Activated CD8-positive, alpha-beta T cell treated with anti-CD3 and anti-CD28 coated beads for 36 hours (primary cell): ENCODE results near the gene AP4M1. TPM values are rescaled to one million over a fixed set of nuclear protein-coding genes. Genes with fewer than 3 reads are reported as not detected.

Experiments
- ATAC-seq: fragments of 200-7000 bp; cut with Tn5 transposase; one replicate; pipeline ENCODE4 v1.10.0; 2021; ENCODE audit warnings: mild to moderate bottlenecking, moderate library complexity
- CTCF ChIA-PET: fragments of 350-600 bp; sonication (Branson Sonifier 250); formaldehyde crosslinking; loops from one replicate; lab custom pipeline; 2021; ENCODE audit warnings: antibody characterized with exemption; lab: Charles Lee
- POLR2A ChIA-PET: fragments of 350-600 bp; sonication (Branson Sonifier 250); formaldehyde crosslinking; loops from one replicate; lab custom pipeline; 2021; ENCODE audit warnings: antibody characterized with exemption; lab: Charles Lee
- DNase-seq: peaks from one replicate; pipeline ENCODE4 v3.0.0-alpha.2; 2020
- H3K27ac Mint-ChIP-seq: one replicate; pipeline ENCODE4 v1.8.0; 2021; ENCODE audit warnings: mild to moderate bottlenecking, mixed read lengths
- H3K27me3 Mint-ChIP-seq: one replicate; pipeline ENCODE4 v1.8.0; 2021; ENCODE audit warnings: mixed read lengths
- H3K36me3 Mint-ChIP-seq: one replicate; pipeline ENCODE4 v1.8.0; 2021; ENCODE audit warnings: low read depth, mixed read lengths
- H3K4me1 Mint-ChIP-seq: one replicate; pipeline ENCODE4 v1.8.0; 2021; ENCODE audit warnings: low read depth, mixed read lengths
- H3K4me3 Mint-ChIP-seq: one replicate; pipeline ENCODE4 v1.8.0; 2021; ENCODE audit warnings: mild to moderate bottlenecking, moderate library complexity, mixed read lengths
- H3K9me3 Mint-ChIP-seq: one replicate; pipeline ENCODE4 v1.8.0; 2021; ENCODE audit warnings: mixed read lengths
- intact Hi-C: fragments of 100-400 bp; cut with micrococcal nuclease; formaldehyde crosslinking; loops from one replicate; pipeline ENCODE4 v1.10.0; 2022
- total RNA-seq, 2 experiments: library from RNA; stranded (reverse); gene quantifications; one replicate each; pipeline ENCODE4 v1.2.3, GENCODE V29; 2021
- TF ChIP-seq, protein P1 (sequence below): fragments of 200-600 bp; IDR thresholded peaks from one replicate; pipeline ENCODE4 v1.8.0; 2022; ENCODE audit warnings: antibody characterized with exemption, mild to moderate bottlenecking

Gene AP4M1
- total RNA-seq, 2 experiments from 2014 or later, result 9.8 to 10.9 TPM

DNA sequence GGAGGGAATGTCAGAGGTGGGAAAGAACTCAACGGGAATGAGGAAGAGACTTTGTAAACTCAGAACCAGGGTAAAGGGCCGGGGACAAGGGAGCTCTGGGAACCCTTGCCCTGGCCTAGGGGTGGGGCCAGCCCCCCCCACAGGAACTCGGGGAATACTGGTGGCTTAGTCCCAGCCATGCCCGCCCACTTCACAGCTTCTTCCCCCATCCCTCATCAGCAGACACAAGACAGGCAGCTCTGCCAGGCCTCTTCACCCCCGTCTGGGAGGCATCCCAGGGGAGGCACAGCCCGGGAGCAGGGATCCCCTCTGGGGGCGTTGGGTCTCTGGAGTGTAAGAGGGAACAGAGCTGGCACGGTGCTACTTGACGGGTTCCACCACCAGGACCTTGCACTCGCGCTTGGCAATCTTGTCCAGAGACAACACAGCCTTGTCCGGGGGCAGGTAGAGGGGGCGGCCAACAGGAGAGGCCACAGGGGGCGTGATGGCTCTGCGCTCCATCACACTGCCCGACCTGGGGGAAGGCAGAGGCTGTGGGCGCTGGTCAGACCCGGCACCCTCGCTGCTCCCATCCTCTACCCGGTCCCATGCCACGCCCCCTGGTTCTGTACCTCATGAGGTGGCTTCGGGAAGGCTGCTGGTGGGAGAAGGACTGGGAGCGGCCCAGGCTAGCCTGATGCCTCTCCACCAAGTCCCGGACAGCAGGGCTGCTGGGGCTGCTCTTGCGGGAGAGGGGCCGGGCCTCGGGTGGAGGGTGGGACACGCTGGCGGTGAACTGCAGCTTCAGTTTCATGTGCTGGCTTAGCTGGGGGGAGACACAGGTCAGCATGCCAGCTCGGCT is 53.4 kb downstream of the AP4M1 start:
- ATAC-seq, result no peak
- Mint-ChIP-seq H3K4me3 (no peak overlapping the region), H3K27ac (peak overlapping the region; percentile 28), H3K9me3 (no peaks in the 10 kb centered on the region), H3K36me3 (peaks cover 36% of the 10 kb centered on the region), H3K4me1 (peaks cover 46% of the 10 kb centered on the region), H3K27me3 (no peaks in the 10 kb centered on the region)
- TF ChIP-seq, protein P1, sequence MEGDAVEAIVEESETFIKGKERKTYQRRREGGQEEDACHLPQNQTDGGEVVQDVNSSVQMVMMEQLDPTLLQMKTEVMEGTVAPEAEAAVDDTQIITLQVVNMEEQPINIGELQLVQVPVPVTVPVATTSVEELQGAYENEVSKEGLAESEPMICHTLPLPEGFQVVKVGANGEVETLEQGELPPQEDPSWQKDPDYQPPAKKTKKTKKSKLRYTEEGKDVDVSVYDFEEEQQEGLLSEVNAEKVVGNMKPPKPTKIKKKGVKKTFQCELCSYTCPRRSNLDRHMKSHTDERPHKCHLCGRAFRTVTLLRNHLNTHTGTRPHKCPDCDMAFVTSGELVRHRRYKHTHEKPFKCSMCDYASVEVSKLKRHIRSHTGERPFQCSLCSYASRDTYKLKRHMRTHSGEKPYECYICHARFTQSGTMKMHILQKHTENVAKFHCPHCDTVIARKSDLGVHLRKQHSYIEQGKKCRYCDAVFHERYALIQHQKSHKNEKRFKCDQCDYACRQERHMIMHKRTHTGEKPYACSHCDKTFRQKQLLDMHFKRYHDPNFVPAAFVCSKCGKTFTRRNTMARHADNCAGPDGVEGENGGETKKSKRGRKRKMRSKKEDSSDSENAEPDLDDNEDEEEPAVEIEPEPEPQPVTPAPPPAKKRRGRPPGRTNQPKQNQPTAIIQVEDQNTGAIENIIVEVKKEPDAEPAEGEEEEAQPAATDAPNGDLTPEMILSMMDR, result no peak
- CTCF ChIA-PET, result interaction anchor here (1.2 to 1.6 kb wide), 3 partner anchors 22 to 63 kb away, joined by 3 to 6 read pairs (median 5); no protein-coding TSS in a partner anchor
- POLR2A ChIA-PET, result interaction anchor here (0.6 to 1.2 kb wide), 3 partner anchors 21 to 687 kb away, joined by 3 to 4 read pairs (median 3); no protein-coding TSS in a partner anchor
- DNase-seq, result no peak
- intact Hi-C loops, result no loop called here

DNA sequence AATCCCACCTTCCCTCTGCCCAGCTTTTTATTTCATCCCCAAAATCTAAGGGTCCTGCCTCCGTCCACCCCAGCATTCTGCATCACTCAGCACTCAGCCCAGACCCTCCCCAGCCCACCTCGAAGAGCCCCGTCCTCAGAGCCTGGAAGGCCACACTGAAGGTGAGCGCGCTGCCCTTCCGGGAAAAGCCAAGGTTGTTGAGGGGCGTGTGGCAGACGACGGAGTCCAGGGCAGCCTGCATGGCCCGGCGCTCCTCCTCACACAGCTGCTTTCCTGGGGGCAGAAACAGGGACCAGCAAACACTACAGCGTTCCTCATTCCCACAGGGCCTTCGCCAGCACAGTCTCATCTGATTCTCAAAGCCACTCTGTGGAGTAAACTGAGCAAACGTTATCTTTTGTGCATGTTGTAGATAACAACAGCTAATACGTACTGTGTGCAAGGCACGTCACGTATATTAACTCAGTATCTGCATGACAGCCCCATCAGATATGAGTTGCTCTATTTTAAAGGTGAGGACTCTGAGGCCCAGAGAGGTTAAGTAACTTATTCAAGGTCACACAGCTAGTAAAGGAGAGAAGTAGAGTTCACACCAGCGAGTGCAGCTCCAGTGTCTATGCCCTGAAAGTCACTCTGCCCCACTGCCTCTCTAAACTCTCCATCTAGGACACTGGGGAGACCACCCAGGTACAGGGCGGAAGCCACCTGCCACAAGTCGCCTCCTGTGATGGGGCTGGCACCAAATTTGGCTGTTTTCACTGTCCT is 54.3 kb downstream of the AP4M1 start:
- intact Hi-C loops, result no loop called here
- ATAC-seq, result no peak
- Mint-ChIP-seq H3K27me3 (no peaks in the 10 kb centered on the region), H3K9me3 (no peaks in the 10 kb centered on the region), H3K36me3 (peaks cover 29% of the 10 kb centered on the region), H3K4me3 (no peak overlapping the region), H3K27ac (peak overlapping the region; percentile 89), H3K4me1 (peaks cover 40% of the 10 kb centered on the region)
- TF ChIP-seq, protein P1, result no peak
- ChIA-PET CTCF (interaction anchor here (0.8 to 1.6 kb wide), 5 partner anchors 23 to 63 kb away, joined by 3 to 5 read pairs (median 3); no protein-coding TSS in a partner anchor), POLR2A (interaction anchor here (0.6 to 1.2 kb wide), 5 partner anchors 13 to 360 kb away, joined by 3 to 5 read pairs (median 3); no protein-coding TSS in a partner anchor)
- DNase-seq, result no peak

- Mint-ChIP-seq H3K4me3 (peak overlapping the region; percentile 67), H3K4me1 (peaks cover 39% of the 10 kb centered on the region), H3K9me3 (no peaks in the 10 kb centered on the region), H3K36me3 (peaks cover 28% of the 10 kb centered on the region), H3K27ac (peak overlapping the region; percentile 89), H3K27me3 (no peaks in the 10 kb centered on the region)
- peak; percentile 70 for ATAC-seq
- ChIA-PET POLR2A (interaction anchor here (0.8 to 1.8 kb wide), 5 partner anchors 11 to 54 kb away, joined by 3 to 11 read pairs (median 4); partner anchors contain the start of genes GAL3ST4 and GPC2), CTCF (interaction anchor here (0.8 to 2.1 kb wide), 6 partner anchors 11 to 62 kb away, joined by 3 to 9 read pairs (median 4); no protein-coding TSS in a partner anchor)
- TF ChIP-seq, protein P1, result no peak
- intact Hi-C loops, result no loop called here
- DNase-seq, result peak; percentile 75
These were observed 55.1 kb downstream of the AP4M1 start for GRCh38 chr7:100156331-100157068.

- Mint-ChIP-seq H3K36me3 (peaks cover 23% of the 10 kb centered on the region), H3K4me3 (peak overlapping the region; percentile 67), H3K9me3 (no peaks in the 10 kb centered on the region), H3K4me1 (peaks cover 39% of the 10 kb centered on the region), H3K27ac (peak overlapping the region; percentile 89), H3K27me3 (no peaks in the 10 kb centered on the region)
- ChIA-PET POLR2A (interaction anchor here (0.9 to 1.8 kb wide), 7 partner anchors 8 to 56 kb away, joined by 3 to 11 read pairs (median 4); partner anchors contain the start of genes GAL3ST4, GPC2, LAMTOR4 and MCM7), CTCF (interaction anchor here (0.8 to 2.4 kb wide), 7 partner anchors 9 to 61 kb away, joined by 3 to 9 read pairs (median 4); no protein-coding TSS in a partner anchor)
- TF ChIP-seq, protein P1, result no peak
- no peak for DNase-seq
- intact Hi-C loops, result no loop called here
- ATAC-seq, result no peak
These were observed 55.6 kb downstream of the AP4M1 start for GRCh38 chr7:100157069-100157333.
